ENCODE results near the gene NRARP. TPM values are rescaled to one million over a fixed set of nuclear protein-coding genes. Genes with fewer than 3 reads are reported as not detected.

NRARP gene
- total RNA-seq, 1 experiment from 2014 or later = 22.2 TPM

DNA sequence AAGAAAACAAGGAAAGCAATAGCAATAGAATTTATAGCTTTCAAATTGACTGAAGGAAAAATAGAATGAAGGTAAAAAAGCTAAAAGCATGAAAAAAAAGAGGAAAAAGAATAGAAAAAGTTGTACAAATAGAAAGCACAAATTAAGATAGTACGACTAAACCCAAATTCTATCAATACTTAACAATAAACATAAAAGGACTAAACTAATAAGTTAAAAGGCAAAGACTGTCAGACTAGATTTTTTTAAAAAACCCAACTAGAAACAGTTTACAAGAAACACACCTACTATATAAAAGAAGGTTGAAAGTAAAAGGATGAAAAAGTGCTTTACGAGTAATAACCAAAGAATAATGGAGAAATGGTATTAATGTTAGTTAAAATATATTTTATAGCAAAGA is 34.7 kb upstream of the NRARP start:
- no peak overlapping the region for H2AFZ ChIP-seq (ENCODE audit: low read depth, low read length, poor library complexity, severe bottlenecking)
- H3K79me2 ChIP-seq (ENCODE audit: insufficient read depth, low read length) = no peaks in the 10 kb centered on the region
- H3K36me3 ChIP-seq (ENCODE audit: control insufficient read depth in 1 of 2, insufficient read depth in 2 of 2, low read length in 2 of 2) = no peaks in the 10 kb centered on the region
- ChIA-PET CTCF (no interaction called here), POLR2A (no interaction called here), RAD21 (ENCODE audit: low non-redundant PET in 1 of 2, low total read pairs in 2 of 2, uncharacterized antibody in 2 of 2, unreplicated experiment in 2 of 2) (no interaction called here)
- no peak overlapping the region for H3K27ac ChIP-seq (ENCODE audit: low read depth, low read length)
- H3K9ac ChIP-seq (ENCODE audit: low read length) = no peak overlapping the region
- no TSS peak for BruUV-seq (replicated peaks)
- no peaks in the 10 kb centered on the region for H3K4me1 ChIP-seq (ENCODE audit: control insufficient read depth in 1 of 2, insufficient read depth in 2 of 2, low read length in 2 of 2)
- no peak overlapping the region for H3K4me2 ChIP-seq (ENCODE audit: low read length)
- no peak for ATAC-seq
- TF ChIP-seq ZNF274 (IDR thresholded peaks at IDR 0.05; ENCODE audit: low read depth, low read length) = no peak
- no peak for TF ChIP-seq JUND (IDR thresholded peaks at IDR 0.05)
- TF ChIP-seq CBX3 (IDR thresholded peaks at IDR 0.05; ENCODE audit: low read depth) = no peak
- TF ChIP-seq, protein P1, sequence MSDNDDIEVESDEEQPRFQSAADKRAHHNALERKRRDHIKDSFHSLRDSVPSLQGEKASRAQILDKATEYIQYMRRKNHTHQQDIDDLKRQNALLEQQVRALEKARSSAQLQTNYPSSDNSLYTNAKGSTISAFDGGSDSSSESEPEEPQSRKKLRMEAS (IDR thresholded peaks at IDR 0.05) = no peak
- no peak for TF ChIP-seq ELF1 (IDR thresholded peaks at IDR 0.05; ENCODE audit: borderline replicate concordance, low read depth)
- TF ChIP-seq EZH2 (IDR thresholded peaks at IDR 0.05) = no peak
- no peak for TF ChIP-seq SRF (IDR thresholded peaks at IDR 0.05; ENCODE audit: low read depth)
- TF ChIP-seq YY1 (IDR thresholded peaks at IDR 0.05; ENCODE audit: extremely low read depth, insufficient replicate concordance, low read depth, low read length) = no peak
- TF ChIP-seq, protein P2, sequence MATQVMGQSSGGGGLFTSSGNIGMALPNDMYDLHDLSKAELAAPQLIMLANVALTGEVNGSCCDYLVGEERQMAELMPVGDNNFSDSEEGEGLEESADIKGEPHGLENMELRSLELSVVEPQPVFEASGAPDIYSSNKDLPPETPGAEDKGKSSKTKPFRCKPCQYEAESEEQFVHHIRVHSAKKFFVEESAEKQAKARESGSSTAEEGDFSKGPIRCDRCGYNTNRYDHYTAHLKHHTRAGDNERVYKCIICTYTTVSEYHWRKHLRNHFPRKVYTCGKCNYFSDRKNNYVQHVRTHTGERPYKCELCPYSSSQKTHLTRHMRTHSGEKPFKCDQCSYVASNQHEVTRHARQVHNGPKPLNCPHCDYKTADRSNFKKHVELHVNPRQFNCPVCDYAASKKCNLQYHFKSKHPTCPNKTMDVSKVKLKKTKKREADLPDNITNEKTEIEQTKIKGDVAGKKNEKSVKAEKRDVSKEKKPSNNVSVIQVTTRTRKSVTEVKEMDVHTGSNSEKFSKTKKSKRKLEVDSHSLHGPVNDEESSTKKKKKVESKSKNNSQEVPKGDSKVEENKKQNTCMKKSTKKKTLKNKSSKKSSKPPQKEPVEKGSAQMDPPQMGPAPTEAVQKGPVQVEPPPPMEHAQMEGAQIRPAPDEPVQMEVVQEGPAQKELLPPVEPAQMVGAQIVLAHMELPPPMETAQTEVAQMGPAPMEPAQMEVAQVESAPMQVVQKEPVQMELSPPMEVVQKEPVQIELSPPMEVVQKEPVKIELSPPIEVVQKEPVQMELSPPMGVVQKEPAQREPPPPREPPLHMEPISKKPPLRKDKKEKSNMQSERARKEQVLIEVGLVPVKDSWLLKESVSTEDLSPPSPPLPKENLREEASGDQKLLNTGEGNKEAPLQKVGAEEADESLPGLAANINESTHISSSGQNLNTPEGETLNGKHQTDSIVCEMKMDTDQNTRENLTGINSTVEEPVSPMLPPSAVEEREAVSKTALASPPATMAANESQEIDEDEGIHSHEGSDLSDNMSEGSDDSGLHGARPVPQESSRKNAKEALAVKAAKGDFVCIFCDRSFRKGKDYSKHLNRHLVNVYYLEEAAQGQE (IDR thresholded peaks at IDR 0.05; ENCODE audit: low read depth) = no peak
- no peak for TF ChIP-seq ATF3 (IDR thresholded peaks at IDR 0.05)
- TF ChIP-seq, protein P3, sequence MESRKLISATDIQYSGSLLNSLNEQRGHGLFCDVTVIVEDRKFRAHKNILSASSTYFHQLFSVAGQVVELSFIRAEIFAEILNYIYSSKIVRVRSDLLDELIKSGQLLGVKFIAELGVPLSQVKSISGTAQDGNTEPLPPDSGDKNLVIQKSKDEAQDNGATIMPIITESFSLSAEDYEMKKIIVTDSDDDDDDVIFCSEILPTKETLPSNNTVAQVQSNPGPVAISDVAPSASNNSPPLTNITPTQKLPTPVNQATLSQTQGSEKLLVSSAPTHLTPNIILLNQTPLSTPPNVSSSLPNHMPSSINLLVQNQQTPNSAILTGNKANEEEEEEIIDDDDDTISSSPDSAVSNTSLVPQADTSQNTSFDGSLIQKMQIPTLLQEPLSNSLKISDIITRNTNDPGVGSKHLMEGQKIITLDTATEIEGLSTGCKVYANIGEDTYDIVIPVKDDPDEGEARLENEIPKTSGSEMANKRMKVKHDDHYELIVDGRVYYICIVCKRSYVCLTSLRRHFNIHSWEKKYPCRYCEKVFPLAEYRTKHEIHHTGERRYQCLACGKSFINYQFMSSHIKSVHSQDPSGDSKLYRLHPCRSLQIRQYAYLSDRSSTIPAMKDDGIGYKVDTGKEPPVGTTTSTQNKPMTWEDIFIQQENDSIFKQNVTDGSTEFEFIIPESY (IDR thresholded peaks at IDR 0.05; ENCODE audit: extremely low read depth, insufficient replicate concordance, low read length) = no peak
- no peak for TF ChIP-seq FOSL1 (IDR thresholded peaks at IDR 0.05; ENCODE audit: low read depth)
- intact Hi-C loops (cut with micrococcal nuclease) = no loop called here
- no peaks in the 10 kb centered on the region for H3K9me2 ChIP-seq (ENCODE audit: insufficient read depth)
- no peak for DNase-seq (ENCODE audit: low read depth, low spot score)
- no peaks in the 10 kb centered on the region for H3K27me3 ChIP-seq (ENCODE audit: insufficient read depth, low read length)
- H3K4me3 ChIP-seq (replicated peaks in 1 of 2; ENCODE audit: low read depth in 1 of 2, low read length in 2 of 2) = no peak overlapping the region
- H3K9me3 ChIP-seq (ENCODE audit: control insufficient read depth in 1 of 2, insufficient read depth in 1 of 2, low read depth in 1 of 2, low read length in 2 of 2) = peaks cover 3 to 10% of the 10 kb centered on the region in 2 experiments; a peak in 2 of 4 replicates
- no peaks in the 10 kb centered on the region for H4K20me1 ChIP-seq (ENCODE audit: insufficient read depth)
